AG04450 (cell line): ENCODE data around the gene PHF21B. TPM values are rescaled to one million over a fixed set of nuclear protein-coding genes. Genes with fewer than 3 reads are reported as not detected.

Experiments
- CTCF ChIA-PET: fragments of 300-600, 350-600 bp; formaldehyde crosslinking; extraction: SDS; loops from one replicate; lab custom pipeline; 2022; ENCODE audit warnings: antibody characterized with exemption, inconsistent platforms; lab: Charles Lee
- POLR2A ChIA-PET: fragments of 350-600 bp; formaldehyde crosslinking; extraction: SDS; loops from one replicate; lab custom pipeline; 2021; ENCODE audit warnings: antibody characterized with exemption, inconsistent platforms; lab: Yijun Ruan, JAX
- DNase-seq: peaks from one replicate; pipeline ENCODE4 v3.0.0-alpha.2; 2011; ENCODE audit warnings: low read depth, low spot score
- H3K27ac ChIP-seq: one replicate; pipeline ENCODE4 v1.5.1; 2012; ENCODE audit warnings: low read depth, low read length, control low read depth
- H3K27me3 ChIP-seq: one replicate; pipeline ENCODE4 v1.6.0; 2012; ENCODE audit warnings: low read length; ENCODE audit not compliant: control insufficient read depth, insufficient read depth
- H3K4me3 ChIP-seq: 2 replicates; pipeline ENCODE4 v1.5.1; 2011; ENCODE audit warnings: mild to moderate bottlenecking, low read depth, low read length, control low read depth
- H3K9me3 ChIP-seq: 2 replicates; pipeline ENCODE4 v1.5.1; 2012; ENCODE audit warnings: low read length; ENCODE audit not compliant: control insufficient read depth, insufficient read depth
- CTCF ChIP-seq: IDR thresholded peaks from 2 replicates; pipeline ENCODE4 v1.5.1; 2011; ENCODE audit warnings: low read depth, low read length, control low read depth, inconsistent platforms
- polyA plus RNA-seq: library from polyadenylated mRNA; depleted of rRNA; stranded (reverse); fragments of >200 nt; gene quantifications from 2 replicates; pipeline ENCODE4 v1.2.3, GENCODE V29; 2011

PHF21B gene
- polyA plus RNA-seq, 1 experiment, result not detected

DNA sequence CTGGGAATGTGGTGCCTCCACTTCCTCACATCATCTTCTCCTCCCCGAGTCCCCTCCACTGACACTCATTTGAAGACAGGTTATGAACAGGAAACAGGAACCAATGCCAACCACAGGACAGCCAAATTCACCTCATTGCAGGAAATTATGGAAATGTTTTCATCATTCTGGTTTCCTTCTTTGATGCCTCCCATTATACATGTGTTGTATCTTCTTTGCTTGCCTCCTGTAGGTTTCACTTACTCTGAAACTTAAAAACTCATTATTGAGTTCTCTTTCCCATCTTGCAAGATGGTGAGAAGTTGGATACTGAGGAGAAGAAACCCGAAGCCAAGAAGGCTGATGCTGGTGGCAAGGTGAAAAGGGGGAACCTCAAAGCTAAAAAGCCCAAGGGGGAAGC is 108.5 kb downstream of the PHF21B start:
- H3K27me3 ChIP-seq, result peaks cover 3% of the 10 kb centered on the region
- no peak for TF ChIP-seq CTCF
- H3K27ac ChIP-seq, result no peak overlapping the region
- ChIA-PET POLR2A (no interaction called here), CTCF (no interaction called here)
- no peak overlapping the region for H3K4me3 ChIP-seq
- no peak for DNase-seq
- peaks cover 14% of the 10 kb centered on the region for H3K9me3 ChIP-seq

GRCh38 chr22:44898236-44898635 is 111.6 kb downstream of the PHF21B start:
- Histone ChIP-seq H3K27me3 (no peaks in the 10 kb centered on the region), H3K27ac (no peak overlapping the region), H3K4me3 (no peak overlapping the region), H3K9me3 (peaks cover 14% of the 10 kb centered on the region)
- CTCF ChIA-PET, result no interaction called here
- no peak for DNase-seq
- no peak for TF ChIP-seq CTCF
- POLR2A ChIA-PET, result no interaction called here

DNA sequence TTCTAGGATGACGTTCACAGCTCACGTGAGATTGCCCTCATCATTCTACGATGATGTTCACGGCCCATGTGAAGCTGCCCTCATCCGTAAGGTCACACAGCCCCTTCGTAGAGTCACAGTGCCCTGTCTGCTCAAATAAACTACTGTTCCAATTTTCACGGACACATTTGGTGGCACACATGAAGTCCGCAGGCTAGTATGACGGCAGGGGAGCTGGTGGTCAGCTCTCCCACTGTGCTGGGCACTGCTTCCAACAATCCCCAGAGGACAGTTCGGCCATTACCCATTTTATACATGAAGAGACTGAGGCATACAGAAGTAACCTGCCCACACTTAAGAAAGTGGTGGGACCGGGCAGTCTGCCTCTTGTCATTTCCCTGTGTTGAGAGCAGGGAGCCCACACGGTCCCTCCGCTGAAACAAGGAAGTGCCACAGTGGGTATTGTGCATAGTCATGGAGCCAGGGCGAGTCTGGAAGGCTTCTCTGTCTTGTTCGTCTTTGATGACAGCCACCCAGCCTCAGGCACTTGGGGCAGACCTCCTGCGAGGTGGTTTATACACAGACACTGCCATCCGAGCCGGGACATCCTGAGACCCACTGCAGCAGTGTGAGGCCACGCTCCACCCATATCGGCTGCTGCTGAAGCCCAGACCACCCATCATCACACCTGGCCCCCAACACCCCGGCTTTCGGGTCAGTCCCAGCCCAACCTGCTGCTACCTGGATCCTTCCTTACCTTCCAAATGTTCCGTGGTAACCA is 114.3 kb downstream of the PHF21B start:
- no peak for TF ChIP-seq CTCF
- ChIA-PET CTCF (no interaction called here), POLR2A (no interaction called here)
- no peaks in the 10 kb centered on the region for H3K27me3 ChIP-seq
- no peak overlapping the region for H3K4me3 ChIP-seq
- no peaks in the 10 kb centered on the region; the same call in 1 of the 2 replicates for H3K9me3 ChIP-seq
- no peak overlapping the region for H3K27ac ChIP-seq
- no peak for DNase-seq

- TF ChIP-seq CTCF, result no peak
- DNase-seq, result no peak
- CTCF ChIA-PET, result no interaction called here
- Histone ChIP-seq H3K27me3 (no peaks in the 10 kb centered on the region), H3K27ac (no peak overlapping the region), H3K9me3 (no peaks in the 10 kb centered on the region; the same call in 1 of the 2 replicates), H3K4me3 (no peak overlapping the region)
- POLR2A ChIA-PET, result no interaction called here
These were observed 115.0 kb downstream of the PHF21B start for GRCh38 chr22:44894782-44895181.

GRCh38 chr22:44894321-44894720 is 115.5 kb downstream of the PHF21B start:
- no peaks in the 10 kb centered on the region for H3K27me3 ChIP-seq
- no peak for TF ChIP-seq CTCF
- no peak overlapping the region for H3K4me3 ChIP-seq
- DNase-seq, result no peak
- POLR2A ChIA-PET, result no interaction called here
- no peaks in the 10 kb centered on the region; the same call in 1 of the 2 replicates for H3K9me3 ChIP-seq
- CTCF ChIA-PET, result no interaction called here
- no peak overlapping the region for H3K27ac ChIP-seq
